ENCODE results near the gene SP6. TPM values are rescaled to one million over a fixed set of nuclear protein-coding genes. Genes with fewer than 3 reads are reported as not detected.

SP6 gene
- total RNA-seq, 4 donors from 2014 or later = 0.30 to 1.3 (median 0.71) TPM

- Histone ChIP-seq H3K36me3 (peaks cover 0 to 74% (median 27%) of the 10 kb centered on the region in 3 donors), H3K4me1 (peaks cover 0 to 29% (median 11%) of the 10 kb centered on the region in 4 donors), H3K9me3 (no peaks in the 10 kb centered on the region), H3K27ac (no peak overlapping the region), H3K4me3 (no peak overlapping the region), H3K27me3 (no peaks in the 10 kb centered on the region)
- no peak for DNase-seq (ENCODE audit: low spot score in 2 of 2)
- WGBS, 2 donors = 58 to 71% methylated on average over 7 to 10 of the region's 10 CpGs
- TF ChIP-seq POLR2A (IDR thresholded peaks at IDR 0.05) (no peak), EP300 (IDR thresholded peaks at IDR 0.05) (no peak)
Observed at GRCh38 chr17:47819475-47819874, 31.5 kb downstream of the SP6 start.

GRCh38 chr17:47818002-47818695, 32.8 kb downstream of the SP6 start:
- no peak for DNase-seq (ENCODE audit: low spot score in 2 of 2)
- no peaks in the 10 kb centered on the region for H3K27me3 ChIP-seq
- no peak overlapping the region for H3K27ac ChIP-seq
- peaks cover 0 to 29% (median 11%) of the 10 kb centered on the region in 4 donors for H3K4me1 ChIP-seq
- peaks cover 0 to 74% (median 25%) of the 10 kb centered on the region in 3 donors for H3K36me3 ChIP-seq
- H3K4me3 ChIP-seq = no peak overlapping the region
- TF ChIP-seq CTCF (IDR thresholded peaks at IDR 0.05) (no peak), POLR2A (IDR thresholded peaks at IDR 0.05) (no peak), EP300 (IDR thresholded peaks at IDR 0.05) (no peak)
- WGBS, 2 donors = 86 to 90% methylated on average over 9 to 11 of the region's 11 CpGs
- H3K9me3 ChIP-seq = no peaks in the 10 kb centered on the region

GRCh38 chr17:47816947-47817346, 34.0 kb downstream of the SP6 start:
- Histone ChIP-seq H3K4me3 (no peak overlapping the region), H3K36me3 (peaks cover 0 to 82% (median 25%) of the 10 kb centered on the region in 3 donors), H3K9me3 (no peaks in the 10 kb centered on the region), H3K4me1 (peaks cover 0 to 22% (median 7%) of the 10 kb centered on the region in 4 donors), H3K27me3 (no peaks in the 10 kb centered on the region), H3K27ac (no peak overlapping the region)
- no peak for DNase-seq (ENCODE audit: low spot score in 2 of 2)
- TF ChIP-seq POLR2A (IDR thresholded peaks at IDR 0.05) (no peak), CTCF (IDR thresholded peaks at IDR 0.05) (no peak), EP300 (IDR thresholded peaks at IDR 0.05) (no peak)
- 94 to 98% methylated on average over 10 of the region's 10 CpGs for WGBS, 2 donors

GRCh38 chr17:47816111-47816735, 34.7 kb downstream of the SP6 start:
- 88 to 93% methylated on average over 21 of the region's 21 CpGs for WGBS, 2 donors
- no peaks in the 10 kb centered on the region for H3K27me3 ChIP-seq
- DNase-seq (ENCODE audit: low spot score in 2 of 2) = no peak
- peaks cover 0 to 87% (median 25%) of the 10 kb centered on the region in 3 donors for H3K36me3 ChIP-seq
- H3K4me3 ChIP-seq = no peak overlapping the region
- no peak overlapping the region for H3K27ac ChIP-seq
- no peak for TF ChIP-seq POLR2A (IDR thresholded peaks at IDR 0.05)
- no peak for TF ChIP-seq EP300 (IDR thresholded peaks at IDR 0.05)
- no peak for TF ChIP-seq CTCF (IDR thresholded peaks at IDR 0.05)
- no peaks in the 10 kb centered on the region for H3K9me3 ChIP-seq
- peaks cover 0 to 19% (median 5%) of the 10 kb centered on the region in 4 donors for H3K4me1 ChIP-seq

GRCh38 chr17:47815106-47815918, 35.7 kb downstream of the SP6 start:
- no peak for DNase-seq (ENCODE audit: low spot score in 2 of 2)
- TF ChIP-seq CTCF (IDR thresholded peaks at IDR 0.05) = no peak
- TF ChIP-seq POLR2A (IDR thresholded peaks at IDR 0.05) = no peak
- TF ChIP-seq EP300 (IDR thresholded peaks at IDR 0.05) = no peak

More at GRCh38 chr17:47815106-47815918, 35.7 kb downstream of the SP6 start:
- WGBS, 2 donors = 89 to 93% methylated on average over 21 of the region's 21 CpGs
- no peak overlapping the region for H3K4me3 ChIP-seq
- no peak overlapping the region for H3K27ac ChIP-seq
- peaks cover 0 to 93% (median 25%) of the 10 kb centered on the region in 3 donors for H3K36me3 ChIP-seq
- H3K4me1 ChIP-seq = peaks cover 0 to 19% (median 3%) of the 10 kb centered on the region in 4 donors
- no peaks in the 10 kb centered on the region for H3K27me3 ChIP-seq
- no peaks in the 10 kb centered on the region for H3K9me3 ChIP-seq
